GM12873 (cell line): ENCODE data around the gene LRRC39.

Experiments
- TF ChIP-seq, protein P1 (sequence below): IDR thresholded peaks from 2 replicates; pipeline ENCODE4 v1.5.1; 2012; ENCODE audit warnings: low read depth, mild to moderate bottlenecking, moderate library complexity, low read length, control low read depth; ENCODE audit not compliant: insufficient read depth; ENCODE audit errors: missing control alignments

The LRRC39 gene

DNA sequence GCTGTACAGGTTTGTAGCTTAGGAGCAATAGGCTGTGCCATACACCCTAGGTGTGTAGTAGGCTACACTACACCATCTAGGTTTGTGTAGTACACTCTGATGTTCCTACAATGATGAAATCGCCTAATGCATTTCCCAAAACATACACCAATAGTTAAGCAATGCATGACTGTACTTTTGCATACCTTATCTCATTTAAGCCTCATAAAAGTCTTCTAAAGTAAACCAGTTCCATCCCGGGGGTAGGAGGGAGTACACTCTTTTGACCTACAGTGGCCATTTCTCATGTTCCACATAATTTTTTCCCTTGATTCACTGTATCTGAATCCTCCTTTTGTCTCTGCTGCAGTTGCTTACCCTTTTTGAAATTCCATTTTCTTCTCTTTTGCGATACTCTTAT lies 32.9 kb downstream of the LRRC39 start:
- TF ChIP-seq, protein P1, sequence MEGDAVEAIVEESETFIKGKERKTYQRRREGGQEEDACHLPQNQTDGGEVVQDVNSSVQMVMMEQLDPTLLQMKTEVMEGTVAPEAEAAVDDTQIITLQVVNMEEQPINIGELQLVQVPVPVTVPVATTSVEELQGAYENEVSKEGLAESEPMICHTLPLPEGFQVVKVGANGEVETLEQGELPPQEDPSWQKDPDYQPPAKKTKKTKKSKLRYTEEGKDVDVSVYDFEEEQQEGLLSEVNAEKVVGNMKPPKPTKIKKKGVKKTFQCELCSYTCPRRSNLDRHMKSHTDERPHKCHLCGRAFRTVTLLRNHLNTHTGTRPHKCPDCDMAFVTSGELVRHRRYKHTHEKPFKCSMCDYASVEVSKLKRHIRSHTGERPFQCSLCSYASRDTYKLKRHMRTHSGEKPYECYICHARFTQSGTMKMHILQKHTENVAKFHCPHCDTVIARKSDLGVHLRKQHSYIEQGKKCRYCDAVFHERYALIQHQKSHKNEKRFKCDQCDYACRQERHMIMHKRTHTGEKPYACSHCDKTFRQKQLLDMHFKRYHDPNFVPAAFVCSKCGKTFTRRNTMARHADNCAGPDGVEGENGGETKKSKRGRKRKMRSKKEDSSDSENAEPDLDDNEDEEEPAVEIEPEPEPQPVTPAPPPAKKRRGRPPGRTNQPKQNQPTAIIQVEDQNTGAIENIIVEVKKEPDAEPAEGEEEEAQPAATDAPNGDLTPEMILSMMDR = no peak

DNA sequence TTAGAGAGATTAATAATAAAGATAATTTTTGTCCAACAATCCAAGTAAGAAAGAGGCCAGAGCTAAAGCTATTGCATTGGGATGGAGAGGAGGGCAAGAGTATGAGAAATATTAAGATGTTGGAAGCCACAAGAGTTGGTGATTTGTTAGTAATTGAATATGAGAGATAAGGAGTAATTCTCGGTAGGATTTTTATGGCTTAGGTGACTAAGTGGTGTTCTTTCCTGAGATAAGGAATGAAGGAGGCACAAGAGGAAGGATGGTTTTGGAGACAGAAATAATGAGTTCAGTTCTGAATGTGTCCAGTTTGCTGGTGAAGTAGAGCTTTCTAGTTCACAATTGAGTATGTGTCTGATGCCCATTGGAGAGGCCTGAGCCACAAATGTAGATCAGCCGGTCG lies 35.7 kb downstream of the LRRC39 start:
- TF ChIP-seq, protein P1 = no peak

DNA sequence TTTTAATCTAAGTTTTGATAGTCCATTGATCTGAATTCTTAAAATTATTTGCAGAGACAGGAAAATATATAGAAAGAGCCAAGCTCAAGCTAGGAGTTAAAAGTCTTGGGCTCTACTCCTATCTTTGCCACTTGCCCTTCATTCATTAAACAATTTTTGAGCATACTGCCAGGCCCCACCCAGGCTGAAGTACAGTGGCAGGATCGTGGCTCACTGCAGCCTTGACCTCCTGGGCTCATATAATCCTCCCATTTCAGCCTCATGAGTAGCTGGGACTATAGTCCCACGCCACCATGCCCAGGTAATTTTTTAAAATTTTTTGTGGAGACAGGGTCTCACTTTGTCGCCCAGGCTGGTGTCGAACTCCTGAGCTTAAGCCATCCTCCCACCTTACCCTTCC lies 36.9 kb downstream of the LRRC39 start:
- TF ChIP-seq, protein P1 = no peak

DNA sequence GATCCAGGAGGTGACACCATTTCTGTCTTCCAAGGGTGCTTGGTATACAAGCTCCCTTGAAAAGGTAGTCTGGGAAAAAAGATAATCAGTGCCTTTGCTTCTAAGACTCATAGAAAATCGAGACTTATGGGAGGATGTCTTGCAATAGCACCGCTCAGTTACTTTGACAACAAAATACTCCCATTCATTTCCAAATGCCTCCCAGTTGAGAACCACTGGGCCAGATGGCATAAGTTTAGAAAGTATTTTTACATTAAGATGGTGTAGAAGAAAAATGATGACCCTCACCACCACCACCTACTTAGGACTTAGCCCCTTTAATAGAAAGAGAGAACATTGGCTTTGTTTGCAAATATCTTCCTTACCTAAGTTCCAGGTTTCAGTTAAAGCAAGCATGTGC lies 40.5 kb downstream of the LRRC39 start:
- TF ChIP-seq, protein P1 = no peak

DNA sequence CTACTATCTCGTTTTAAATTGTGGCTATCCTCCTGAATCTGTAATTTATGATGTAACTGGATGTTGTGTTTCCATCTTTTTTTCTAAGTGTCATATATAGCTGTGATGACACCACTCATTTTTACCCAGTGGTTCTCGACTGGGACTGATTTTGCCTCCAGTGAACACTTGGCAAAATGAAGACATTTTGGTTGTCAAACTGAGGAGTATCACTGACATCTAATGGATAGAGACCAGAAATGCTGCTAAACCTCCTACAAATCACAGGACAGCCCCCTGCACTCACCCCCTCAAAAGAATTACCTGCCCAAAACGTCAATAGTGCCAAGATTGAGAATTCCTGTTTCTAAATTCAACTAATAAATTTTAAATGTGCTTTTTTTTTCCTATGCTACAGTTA lies 43.2 kb downstream of the LRRC39 start:
- TF ChIP-seq, protein P1 = peak; percentile 30

DNA sequence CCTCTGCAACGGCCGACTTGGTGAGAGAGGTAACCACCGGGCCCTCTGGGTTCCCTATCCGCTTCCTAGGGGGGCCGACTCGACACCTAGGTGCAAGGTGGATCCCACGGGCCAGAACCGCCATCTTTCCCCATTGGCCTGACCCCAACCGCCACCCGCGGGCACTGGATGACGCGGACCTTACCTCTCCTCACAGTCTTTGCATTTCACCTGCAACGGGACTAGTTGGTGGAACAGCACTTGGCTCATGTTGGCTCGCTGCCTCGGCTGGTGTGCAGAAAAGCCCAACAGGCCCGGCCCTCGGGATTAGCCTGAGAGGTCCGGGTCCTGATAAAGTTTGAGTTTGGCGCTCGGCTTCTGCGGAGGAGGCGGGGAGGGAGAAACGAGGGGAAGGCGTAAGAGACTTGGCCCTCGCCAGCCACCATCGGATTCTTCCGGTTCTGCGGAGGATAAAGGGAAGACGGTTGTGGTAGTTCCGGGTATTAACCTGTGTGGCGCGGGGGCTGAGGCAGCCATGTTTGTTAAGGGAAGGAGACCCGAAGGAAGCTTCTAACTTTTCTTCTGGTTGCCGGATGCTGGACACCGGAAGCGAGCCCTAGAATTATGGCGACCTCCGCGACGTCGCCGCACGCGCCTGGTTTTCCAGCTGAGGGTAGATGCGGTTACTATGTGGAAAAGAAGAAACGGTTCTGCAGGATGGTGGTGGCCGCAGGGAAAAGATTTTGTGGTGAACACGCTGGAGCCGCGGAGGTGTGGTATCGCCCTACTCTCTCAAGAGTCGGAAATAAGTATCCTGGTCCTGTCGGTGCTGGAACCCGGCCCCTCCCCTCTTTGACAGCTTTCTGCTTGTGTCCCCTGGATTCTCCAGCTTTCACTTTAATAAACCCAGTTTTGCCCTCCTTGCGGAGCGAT lies 45.2 kb downstream of the LRRC39 start, which contains the start of the genes SASS6 and TRMT13:
TSS of gene SASS6 (minus strand) at position 365 of the 912 bp plus-strand sequence. CDS start at position 249, 116 bp downstream.
TSS of gene TRMT13 (plus strand) at position 598 of the 912 bp plus-strand sequence. CDS start at position 604, 6 bp downstream.
- TF ChIP-seq, protein P1 = no peak

DNA sequence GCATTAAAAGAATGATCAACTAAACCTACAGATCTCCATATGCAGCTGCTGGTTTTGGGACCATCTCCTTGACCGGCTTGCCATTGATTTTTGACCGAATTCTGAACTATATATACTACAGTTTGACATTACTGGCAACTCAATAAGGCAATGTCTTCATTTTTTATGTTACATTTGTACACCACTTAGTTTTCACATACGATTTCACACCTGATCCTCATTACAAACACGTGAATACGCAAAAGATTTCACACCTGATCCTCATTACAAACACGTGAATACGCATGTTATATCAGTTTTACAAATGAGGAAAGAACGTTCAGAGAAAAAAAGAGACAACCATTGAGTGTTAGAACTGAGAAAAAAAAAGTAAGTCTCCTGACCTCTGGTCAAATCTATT lies 46.4 kb downstream of the LRRC39 start:
- TF ChIP-seq, protein P1 = no peak
